HL-60/S4 treated with phorbol 12-myristate 13-acetate at 8.2 ng/mL for 4 days and 3 days (cell line): Measurements from ENCODE around the gene SH3D19.
"Not testable (repeated sequence)": the region's sequence is repeated elsewhere in the genome, so short reads cannot be mapped to it uniquely, and the experiment has no call there.

Source experiments
- in situ Hi-C: fragments of 300-500 bp; cut with MboI; formaldehyde crosslinking; loops from 2 replicates; pipeline ENCODE4 v1.15.0; 2022; ENCODE audit warnings: low sequenced_read_pairs

The SH3D19 gene

DNA sequence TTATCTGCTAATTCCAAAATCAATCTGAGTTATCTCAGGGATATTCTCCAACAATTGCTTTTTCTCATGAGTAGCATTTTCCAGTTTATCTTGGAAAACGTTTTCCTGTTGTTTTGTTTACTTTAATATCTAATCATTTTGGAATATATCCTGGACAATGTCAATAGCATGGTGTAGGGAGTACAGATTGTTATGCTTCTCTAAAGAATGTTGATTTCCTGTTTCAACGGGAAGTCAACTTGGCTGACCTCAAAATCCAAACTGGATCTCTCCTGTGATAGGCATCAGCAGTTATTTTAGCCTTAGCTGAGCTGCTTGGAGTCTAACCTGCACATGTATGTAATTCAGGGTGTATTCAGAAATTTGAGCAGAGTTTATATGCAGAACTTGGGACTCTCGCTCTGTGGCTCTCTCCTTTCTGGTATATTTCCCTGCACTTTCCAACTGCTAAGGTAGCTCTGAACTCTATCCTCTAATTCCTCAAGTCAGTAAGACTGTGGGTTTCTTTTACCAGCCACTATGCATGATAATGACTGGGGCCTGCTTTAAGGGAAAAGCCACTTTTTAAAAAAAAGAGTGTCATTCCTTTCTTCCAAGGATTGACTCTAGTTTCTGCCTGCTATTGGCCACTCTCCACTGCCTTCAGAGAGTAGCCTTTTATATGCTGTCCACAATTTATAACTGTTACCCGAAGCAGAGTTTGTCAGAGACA is 40.7 kb downstream of the SH3D19 start:
- in situ Hi-C loops, result no loop called here

- in situ Hi-C loops, result no loop called here
Measured at GRCh38 chr4:151276787-151277562, 48.4 kb downstream of the SH3D19 start, which contains the start of gene PRSS48. Gene PRSS48, plus strand, starts transcription at chr4:151277161. Its CDS starts 12 bp downstream, at chr4:151277173.

DNA sequence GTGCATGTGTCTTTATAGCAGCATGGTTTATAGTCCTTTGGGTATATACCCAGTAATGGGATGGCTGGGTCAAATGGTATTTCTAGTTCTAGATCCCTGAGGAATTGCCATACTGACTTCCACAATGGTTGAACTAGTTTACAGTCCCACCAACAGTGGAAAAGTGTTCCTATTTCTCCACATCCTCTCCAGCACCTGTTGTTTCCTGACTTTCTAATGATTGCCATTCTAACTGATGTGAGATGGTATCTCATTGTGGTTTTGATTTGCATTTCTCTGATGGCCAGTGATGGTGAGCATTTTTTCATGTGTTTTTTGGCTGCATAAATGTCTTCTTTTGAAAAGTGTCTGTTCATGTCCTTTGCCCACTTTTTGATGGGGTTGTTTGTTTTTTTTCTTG is 56.5 kb downstream of the SH3D19 start:
- in situ Hi-C loops, result not testable (repeated sequence)

- in situ Hi-C loops, result no loop called here
Measured at GRCh38 chr4:151267822-151268535, 57.4 kb downstream of the SH3D19 start.

DNA sequence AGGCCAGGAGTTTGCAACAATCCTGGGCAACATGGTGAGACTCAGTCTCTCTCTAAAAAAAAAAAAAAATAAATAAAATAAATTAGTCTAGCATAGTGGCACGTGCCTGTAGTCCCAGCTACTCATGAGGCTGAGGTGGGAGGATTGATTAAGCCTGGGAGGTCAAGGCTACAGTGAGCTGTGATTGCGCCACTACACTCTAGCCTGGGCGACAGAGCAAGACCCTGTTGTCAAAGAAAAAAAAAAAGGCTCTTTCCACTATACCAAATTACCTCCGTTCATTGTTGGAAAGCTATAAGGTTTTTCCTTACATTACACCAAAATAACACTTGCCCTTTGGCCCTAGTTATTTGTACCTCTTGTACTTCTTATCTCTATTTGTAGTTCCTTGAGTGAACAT is 58.3 kb downstream of the SH3D19 start:
- in situ Hi-C loops, result no loop called here

- in situ Hi-C loops, result no loop called here
Measured at GRCh38 chr4:151266497-151266896, 58.9 kb downstream of the SH3D19 start.

- in situ Hi-C loops, result no loop called here
Measured at GRCh38 chr4:151263455-151263854, 62.0 kb downstream of the SH3D19 start.

DNA sequence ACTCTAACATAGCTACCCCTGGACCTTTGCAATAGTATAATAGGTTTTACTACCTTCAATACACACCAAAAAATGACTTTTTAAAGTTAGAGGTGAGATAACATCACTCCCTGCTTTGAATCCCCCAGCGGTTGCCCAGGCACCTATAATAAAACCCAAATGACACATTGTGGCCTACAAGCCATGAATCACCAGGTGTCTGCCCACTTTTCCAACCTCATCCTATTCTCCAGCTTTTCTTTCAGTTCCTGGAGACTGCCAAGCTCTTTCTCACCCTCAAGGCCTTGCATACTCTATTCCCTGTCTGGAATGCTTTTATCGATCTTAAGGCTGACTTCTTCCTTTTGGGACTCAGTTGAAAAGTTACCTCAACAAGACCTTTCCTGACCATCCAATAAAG is 64.9 kb downstream of the SH3D19 start:
- in situ Hi-C loops, result no loop called here

DNA sequence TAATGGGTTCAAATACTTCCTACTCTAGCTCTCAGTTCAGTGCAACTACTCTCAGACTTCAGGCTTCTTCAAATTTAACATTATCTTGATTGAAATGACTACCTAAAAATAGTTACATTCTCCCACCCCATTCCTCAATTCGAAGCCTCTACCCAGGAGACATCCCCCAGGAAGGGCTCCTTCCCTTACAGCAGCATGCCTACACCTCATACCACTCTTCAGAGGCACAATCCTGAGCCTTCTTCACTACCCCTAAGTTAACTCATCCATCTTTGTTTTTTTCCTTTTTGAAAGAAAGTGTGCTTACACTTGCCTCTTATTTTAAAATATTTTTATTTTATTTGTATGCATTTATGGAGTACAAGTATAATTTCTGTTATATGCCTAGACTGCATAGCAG is 65.7 kb downstream of the SH3D19 start:
- in situ Hi-C loops, result no loop called here

- in situ Hi-C loops, result no loop called here
Measured at GRCh38 chr4:151257704-151258103, 67.7 kb downstream of the SH3D19 start.

DNA sequence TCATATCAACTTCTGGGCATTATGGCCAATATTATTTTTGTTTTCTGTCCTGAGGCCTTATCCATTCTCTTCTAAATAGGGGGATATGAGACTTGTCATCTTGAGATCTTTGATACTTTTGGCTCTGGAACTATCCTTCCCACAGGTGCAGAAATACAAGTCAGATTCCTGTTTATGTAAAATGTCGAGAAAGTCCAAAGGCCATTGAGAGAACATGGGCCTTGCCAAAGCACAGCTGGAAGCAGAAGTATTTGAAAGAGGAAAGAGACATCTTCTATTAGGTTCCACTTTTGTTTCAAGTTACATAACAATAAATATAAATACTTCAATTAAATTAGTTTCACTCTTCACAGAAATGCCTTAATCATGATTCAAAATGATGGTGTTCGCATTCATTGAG is 69.3 kb downstream of the SH3D19 start:
- in situ Hi-C loops, result no loop called here

GRCh38 chr4:151255680-151256079 is 69.7 kb downstream of the SH3D19 start:
- in situ Hi-C loops, result not testable (repeated sequence)

GRCh38 chr4:151255226-151255625 is 70.2 kb downstream of the SH3D19 start:
- in situ Hi-C loops, result not testable (repeated sequence)

- in situ Hi-C loops, result no loop called here
Measured at GRCh38 chr4:151251603-151252304, 73.7 kb downstream of the SH3D19 start.

GRCh38 chr4:151250706-151251105 is 74.7 kb downstream of the SH3D19 start:
- in situ Hi-C loops, result no loop called here

DNA sequence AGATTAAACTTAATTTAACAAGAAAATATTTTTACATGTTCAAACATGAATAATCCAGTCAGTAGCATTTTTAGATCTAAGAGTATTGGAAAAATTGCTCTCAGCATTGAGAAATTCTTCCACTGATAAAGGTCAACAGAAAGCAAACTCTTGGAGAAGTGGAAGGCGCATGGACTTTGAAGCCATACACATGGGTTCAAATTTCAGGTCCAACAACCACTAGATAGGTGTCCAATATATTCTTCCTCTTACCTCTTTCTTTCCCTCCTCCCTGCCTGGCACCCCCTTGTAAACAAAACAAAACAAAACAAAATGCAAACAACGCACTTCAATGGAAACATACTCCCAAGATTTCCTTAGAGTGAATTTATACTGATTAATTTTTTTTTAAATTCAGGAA is 76.9 kb downstream of the SH3D19 start:
- in situ Hi-C loops, result no loop called here

DNA sequence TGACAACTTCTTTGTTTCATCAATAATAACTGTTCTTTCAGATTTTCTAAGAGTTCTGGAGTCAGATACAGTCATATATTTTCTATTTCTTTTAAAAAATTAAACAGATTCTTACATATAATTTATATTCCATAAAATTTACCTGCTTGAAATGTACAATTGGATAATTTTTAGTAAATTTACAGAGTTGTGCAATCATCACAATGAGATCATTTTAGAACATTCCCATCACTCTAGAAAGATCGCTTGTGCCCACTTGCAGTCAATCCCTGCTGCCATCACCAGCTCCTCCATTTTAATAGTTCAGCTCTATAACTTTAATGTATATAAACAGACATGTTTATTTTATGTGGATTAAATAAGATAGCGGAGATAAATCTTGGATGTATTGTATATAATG is 78.0 kb downstream of the SH3D19 start:
- in situ Hi-C loops, result no loop called here

DNA sequence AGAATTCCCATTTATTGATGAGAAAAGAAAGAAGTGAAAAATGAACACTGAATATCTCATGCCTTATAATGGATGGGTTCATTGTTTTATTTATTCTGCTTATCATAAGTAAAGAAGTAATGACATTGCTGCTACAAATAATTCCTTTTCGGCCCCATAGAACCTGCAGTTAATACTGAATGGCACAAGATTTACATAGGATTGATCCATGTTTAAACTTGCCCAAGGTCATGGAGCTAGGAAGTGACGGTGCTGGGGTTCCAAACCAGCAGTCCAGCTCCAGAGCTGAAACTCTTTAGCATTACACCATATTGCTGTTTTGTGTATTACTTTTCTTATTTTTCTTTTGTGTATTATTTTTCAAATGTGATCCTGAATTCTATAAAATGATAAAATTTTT is 78.7 kb downstream of the SH3D19 start:
- in situ Hi-C loops, result no loop called here

- in situ Hi-C loops, result no loop called here
Measured at GRCh38 chr4:151242305-151242704, 83.1 kb downstream of the SH3D19 start.

GRCh38 chr4:151239608-151240007 is 85.8 kb downstream of the SH3D19 start:
- in situ Hi-C loops, result no loop called here

GRCh38 chr4:151238477-151238876 is 86.9 kb downstream of the SH3D19 start:
- in situ Hi-C loops, result no loop called here
